Activated T-cell treated with anti-CD3 and anti-CD28 coated beads for 1 hour (primary cell): ENCODE measurements around the gene C6orf118.

ENCODE experiments used
- DNase-seq: peaks from one replicate; pipeline ENCODE4 v3.0.0-alpha.2; 2020; ENCODE audit warnings: low read depth

C6orf118 gene

GRCh38 chr6:165308926-165309731, at the start of gene C6orf118:
TSS of gene C6orf118 (minus strand) at chr6:165309605. CDS start at chr6:165309586, 19 bp downstream.
- no peak for DNase-seq

- no peak for DNase-seq
Observed at GRCh38 chr6:165345700-165346099, 36.3 kb upstream of the C6orf118 start.

GRCh38 chr6:165340532-165340931, 31.1 kb upstream of the C6orf118 start:
- DNase-seq, result no peak

- DNase-seq, result no peak
Observed at GRCh38 chr6:165325609-165326008, 16.2 kb upstream of the C6orf118 start.

- no peak for DNase-seq
Observed at GRCh38 chr6:165321555-165322145, 12.2 kb upstream of the C6orf118 start.

- no peak for DNase-seq
Observed at GRCh38 chr6:165321150-165321549, 11.7 kb upstream of the C6orf118 start.

- DNase-seq, result no peak
Observed at GRCh38 chr6:165317723-165318122, 8.3 kb upstream of the C6orf118 start.

GRCh38 chr6:165306955-165307354, 2.5 kb downstream of the C6orf118 start:
- no peak for DNase-seq

- DNase-seq, result no peak
Observed at GRCh38 chr6:165301372-165302246, 7.8 kb downstream of the C6orf118 start.

- no peak for DNase-seq
Observed at GRCh38 chr6:165300422-165300936, 8.9 kb downstream of the C6orf118 start.

GRCh38 chr6:165298875-165299274, 10.5 kb downstream of the C6orf118 start:
- no peak for DNase-seq

GRCh38 chr6:165298402-165298801, 11.0 kb downstream of the C6orf118 start:
- DNase-seq, result no peak

- no peak for DNase-seq
Observed at GRCh38 chr6:165292657-165293056, 16.7 kb downstream of the C6orf118 start.

GRCh38 chr6:165274611-165275010, 34.8 kb downstream of the C6orf118 start:
- DNase-seq, result no peak

- DNase-seq, result no peak
Observed at GRCh38 chr6:165272585-165272984, 36.8 kb downstream of the C6orf118 start.

GRCh38 chr6:165268987-165269386, 40.4 kb downstream of the C6orf118 start:
- DNase-seq, result no peak

GRCh38 chr6:165266621-165267020, 42.8 kb downstream of the C6orf118 start:
- DNase-seq, result no peak

- no peak for DNase-seq
Observed at GRCh38 chr6:165266191-165266590, 43.2 kb downstream of the C6orf118 start.

GRCh38 chr6:165260462-165260861, 48.9 kb downstream of the C6orf118 start:
- DNase-seq, result no peak

- no peak for DNase-seq
Observed at GRCh38 chr6:165249808-165250207, 59.6 kb downstream of the C6orf118 start.

GRCh38 chr6:165245701-165246100, 63.7 kb downstream of the C6orf118 start:
- DNase-seq, result no peak

- no peak for DNase-seq
Observed at GRCh38 chr6:165245287-165245686, 64.1 kb downstream of the C6orf118 start.
